Mammary epithelial cell (primary cell): ENCODE measurements around the gene TYSND1.

Source experiments
- CTCF ChIP-seq, 2 donors: IDR thresholded peaks in 1 of 2; conservative IDR thresholded peaks in 1 of 2; 2 replicates each; pipeline ENCODE4 v1.5.1; 2011 to 2012; ENCODE audit warnings: inconsistent platforms in 2 of 2, low read length in 2 of 2, mild to moderate bottlenecking in 2 of 2, control low read depth in 1 of 2, low read depth in 1 of 2; ENCODE audit not compliant: insufficient read depth in 1 of 2; ENCODE audit errors: extremely low read depth in 1 of 2
- EZH2 ChIP-seq: IDR thresholded peaks from 2 replicates; pipeline ENCODE4 v1.6.1; 2012; ENCODE audit warnings: low read length, inconsistent platforms, borderline replicate concordance

GRCh38 chr10:70111496-70111895 is 35.0 kb downstream of the TYSND1 start:
- TF ChIP-seq CTCF (conservative IDR thresholded peaks at IDR 0.05 in 1 of 2, IDR thresholded peaks at IDR 0.05 in 1 of 2; ENCODE audit: extremely low read depth in 1 of 2, insufficient read depth in 1 of 2, low read depth in 1 of 2, low read length in 2 of 2) (no peak), EZH2 (no peak)
